Gastroesophageal sphincter (tissue), 3 donors: ENCODE measurements around the gene UBE2J2.

Experiments
- EP300 ChIP-seq: sonication (generic); formaldehyde crosslinking; IDR thresholded peaks from one replicate; pipeline ENCODE4 v1.6.1; 2017; ENCODE audit warnings: antibody characterized with exemption, mild to moderate bottlenecking
- POLR2A ChIP-seq, 2 donors: fragments of 450-650 bp; IDR thresholded peaks; one replicate each; pipeline ENCODE4 v1.6.1; 2017; ENCODE audit warnings: antibody characterized with exemption in 2 of 2, mild to moderate bottlenecking in 2 of 2, moderate library complexity in 1 of 2
- POLR2AphosphoS5 ChIP-seq: sonication (generic); formaldehyde crosslinking; IDR thresholded peaks from one replicate; pipeline ENCODE4 v1.6.1; 2017; ENCODE audit warnings: antibody characterized with exemption
- TF ChIP-seq, protein P1 (sequence below), 4 experiments: fragments of 200-600 bp in 2 of 4; fragments of 450-650 bp in 2 of 4; sonication (generic) in 1 of 4; IDR thresholded peaks; one replicate each; pipeline ENCODE4 v1.5.1; 2017 to 2019; ENCODE audit warnings: antibody characterized with exemption in 4 of 4, mild to moderate bottlenecking in 2 of 4, moderate library complexity in 2 of 4

DNA sequence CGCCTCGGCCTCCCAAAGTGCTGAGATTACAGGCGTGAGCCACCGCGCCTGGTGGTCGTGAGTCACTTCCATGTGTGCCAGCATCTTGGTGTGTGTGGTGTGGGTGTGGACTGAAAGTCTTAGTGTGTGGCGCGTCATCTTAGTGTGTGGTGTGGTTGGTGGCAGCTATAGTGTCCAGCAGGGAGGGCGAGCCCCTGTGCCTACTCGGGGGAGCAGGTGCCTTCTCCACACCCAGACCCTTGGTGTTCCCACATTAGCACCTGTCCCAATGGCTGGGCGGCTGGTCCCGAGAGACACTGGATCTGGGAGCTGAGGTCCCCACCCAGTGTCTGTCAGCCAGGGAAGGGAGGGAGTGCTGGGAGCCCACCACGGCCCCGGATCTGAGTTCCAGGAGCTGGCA is 9.3 kb upstream of the UBE2J2 start:
- TF ChIP-seq, protein P1, sequence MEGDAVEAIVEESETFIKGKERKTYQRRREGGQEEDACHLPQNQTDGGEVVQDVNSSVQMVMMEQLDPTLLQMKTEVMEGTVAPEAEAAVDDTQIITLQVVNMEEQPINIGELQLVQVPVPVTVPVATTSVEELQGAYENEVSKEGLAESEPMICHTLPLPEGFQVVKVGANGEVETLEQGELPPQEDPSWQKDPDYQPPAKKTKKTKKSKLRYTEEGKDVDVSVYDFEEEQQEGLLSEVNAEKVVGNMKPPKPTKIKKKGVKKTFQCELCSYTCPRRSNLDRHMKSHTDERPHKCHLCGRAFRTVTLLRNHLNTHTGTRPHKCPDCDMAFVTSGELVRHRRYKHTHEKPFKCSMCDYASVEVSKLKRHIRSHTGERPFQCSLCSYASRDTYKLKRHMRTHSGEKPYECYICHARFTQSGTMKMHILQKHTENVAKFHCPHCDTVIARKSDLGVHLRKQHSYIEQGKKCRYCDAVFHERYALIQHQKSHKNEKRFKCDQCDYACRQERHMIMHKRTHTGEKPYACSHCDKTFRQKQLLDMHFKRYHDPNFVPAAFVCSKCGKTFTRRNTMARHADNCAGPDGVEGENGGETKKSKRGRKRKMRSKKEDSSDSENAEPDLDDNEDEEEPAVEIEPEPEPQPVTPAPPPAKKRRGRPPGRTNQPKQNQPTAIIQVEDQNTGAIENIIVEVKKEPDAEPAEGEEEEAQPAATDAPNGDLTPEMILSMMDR (IDR thresholded peaks at IDR 0.05) = no peak
- TF ChIP-seq POLR2A (IDR thresholded peaks at IDR 0.05) (no peak), POLR2AphosphoS5 (no peak), EP300 (no peak)
